Fibroblast of lung (primary cell): ENCODE data around the gene HOXD4. TPM values are rescaled to one million over a fixed set of nuclear protein-coding genes. Genes with fewer than 3 reads are reported as not detected.

Experiments
- DNase-seq, 2 donors: peaks; one replicate each; pipeline versions ENCODE4 v3.0.0 to v3.0.0-alpha.2; 2010; ENCODE audit warnings: low read depth in 2 of 2
- H2AFZ ChIP-seq: 2 replicates; pipeline ENCODE4 v1.5.1; 2012; ENCODE audit warnings: low read length, control low read depth, inconsistent platforms
- H3K27ac ChIP-seq: 2 replicates; pipeline ENCODE4 v1.5.1; 2011; ENCODE audit warnings: low read length, control low read depth; ENCODE audit not compliant: insufficient read depth
- H3K27me3 ChIP-seq: 2 replicates; pipeline ENCODE4 v1.5.1; 2011; ENCODE audit warnings: mild to moderate bottlenecking, low read length; ENCODE audit not compliant: control insufficient read depth, insufficient read depth
- H3K36me3 ChIP-seq: 2 replicates; pipeline ENCODE4 v1.5.1; 2011; ENCODE audit warnings: low read length; ENCODE audit not compliant: control insufficient read depth, insufficient read depth
- H3K4me1 ChIP-seq: 2 replicates; pipeline ENCODE4 v1.5.1; 2011; ENCODE audit warnings: low read length; ENCODE audit not compliant: control insufficient read depth, insufficient read depth; ENCODE audit errors: extremely low read depth
- H3K4me2 ChIP-seq: 2 replicates; pipeline ENCODE4 v1.5.1; 2011; ENCODE audit warnings: low read length, control low read depth; ENCODE audit not compliant: insufficient read depth; ENCODE audit errors: extremely low read depth
- H3K4me3 ChIP-seq, 4 experiments: fragments of 200-600 bp in 1 of 4; sonication (generic) in 1 of 4; replicated peaks in 1 of 4; 2 replicates each; pipeline ENCODE4 v1.5.1; 2011 to 2016; ENCODE audit warnings: low read length in 4 of 4, low read depth in 3 of 4, mild to moderate bottlenecking in 3 of 4, control low read depth in 2 of 4, inconsistent platforms in 1 of 4, mixed read lengths in 1 of 4; ENCODE audit not compliant: insufficient read depth in 1 of 4; ENCODE audit errors: control extremely low read depth in 1 of 4
- H3K79me2 ChIP-seq: 2 replicates; pipeline ENCODE4 v1.5.1; 2012; ENCODE audit warnings: mild to moderate bottlenecking, low read length, inconsistent platforms; ENCODE audit not compliant: control insufficient read depth, insufficient read depth
- H3K9ac ChIP-seq: 2 replicates; pipeline ENCODE4 v1.5.1; 2011; ENCODE audit warnings: mild to moderate bottlenecking, low read length, control low read depth; ENCODE audit not compliant: insufficient read depth
- H3K9me3 ChIP-seq: 2 replicates; pipeline ENCODE4 v1.5.1; 2012; ENCODE audit warnings: low read depth, low read length; ENCODE audit not compliant: control insufficient read depth, insufficient read depth
- H4K20me1 ChIP-seq: 2 replicates; pipeline ENCODE4 v1.5.1; 2011; ENCODE audit warnings: low read length; ENCODE audit not compliant: control insufficient read depth, insufficient read depth; ENCODE audit errors: extremely low read depth
- EZH2 ChIP-seq: IDR thresholded peaks from 2 replicates; pipeline ENCODE4 v1.5.1; 2012; ENCODE audit warnings: low read length, control low read depth, mild to moderate bottlenecking; ENCODE audit errors: missing control alignments
- polyA plus RNA-seq, 2 donors: library from polyadenylated mRNA; depleted of rRNA in 1 of 2; stranded (reverse) in 1 of 2; unstranded in 1 of 2; fragments of >200 nt; gene quantifications; 2 replicates each; pipeline ENCODE4 v1.2.1, GENCODE V29; 2011 to 2012; ENCODE audit warnings: missing spikeins in 1 of 2
- total RNA-seq: library from RNA; depleted of rRNA; stranded (reverse); fragments of >200 nt; gene quantifications from 2 replicates; pipeline ENCODE4 v1.2.1, GENCODE V29; 2014
- TF ChIP-seq, protein P1 (sequence below), 2 donors: IDR thresholded peaks in 1 of 2; conservative IDR thresholded peaks in 1 of 2; 1 replicate in 1 of 2; 2 replicates in 1 of 2; pipeline ENCODE4 v1.5.1; 2011 to 2012; ENCODE audit warnings: low read length in 2 of 2, control low read depth in 1 of 2, inconsistent platforms in 1 of 2, low read depth in 1 of 2, mild to moderate bottlenecking in 1 of 2

Gene HOXD4
- total and polyA plus RNA-seq, 2 donors (not counting 1 experiment from before 2014, with no cell fraction given) = not detected

DNA sequence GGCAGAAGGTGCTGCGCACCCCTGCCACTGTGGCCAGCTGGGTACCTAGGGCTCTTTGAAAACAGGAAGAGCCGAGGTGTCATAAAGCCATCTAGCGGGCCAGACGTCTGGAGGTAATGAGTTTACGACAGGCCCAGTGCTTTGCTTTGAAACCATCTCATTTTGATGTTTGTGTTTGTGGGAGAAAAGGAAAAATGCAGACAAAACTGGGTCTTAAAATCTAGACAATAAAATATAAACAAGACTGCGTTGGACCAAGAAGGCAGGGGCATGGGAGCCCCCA, 25.6 kb upstream of the HOXD4 start:
- Histone ChIP-seq H2AFZ (no peak overlapping the region), H3K36me3 (no peaks in the 10 kb centered on the region), H3K4me1 (no peaks in the 10 kb centered on the region), H3K27me3 (peaks cover 79% of the 10 kb centered on the region), H3K79me2 (no peaks in the 10 kb centered on the region), H3K4me3 (no peak overlapping the region), H3K9ac (no peak overlapping the region), H3K4me2 (no peak overlapping the region), H3K27ac (no peak overlapping the region), H3K9me3 (no peaks in the 10 kb centered on the region), H4K20me1 (no peaks in the 10 kb centered on the region)
- DNase-seq = no peak
- no peak for TF ChIP-seq EZH2
- TF ChIP-seq, protein P1, sequence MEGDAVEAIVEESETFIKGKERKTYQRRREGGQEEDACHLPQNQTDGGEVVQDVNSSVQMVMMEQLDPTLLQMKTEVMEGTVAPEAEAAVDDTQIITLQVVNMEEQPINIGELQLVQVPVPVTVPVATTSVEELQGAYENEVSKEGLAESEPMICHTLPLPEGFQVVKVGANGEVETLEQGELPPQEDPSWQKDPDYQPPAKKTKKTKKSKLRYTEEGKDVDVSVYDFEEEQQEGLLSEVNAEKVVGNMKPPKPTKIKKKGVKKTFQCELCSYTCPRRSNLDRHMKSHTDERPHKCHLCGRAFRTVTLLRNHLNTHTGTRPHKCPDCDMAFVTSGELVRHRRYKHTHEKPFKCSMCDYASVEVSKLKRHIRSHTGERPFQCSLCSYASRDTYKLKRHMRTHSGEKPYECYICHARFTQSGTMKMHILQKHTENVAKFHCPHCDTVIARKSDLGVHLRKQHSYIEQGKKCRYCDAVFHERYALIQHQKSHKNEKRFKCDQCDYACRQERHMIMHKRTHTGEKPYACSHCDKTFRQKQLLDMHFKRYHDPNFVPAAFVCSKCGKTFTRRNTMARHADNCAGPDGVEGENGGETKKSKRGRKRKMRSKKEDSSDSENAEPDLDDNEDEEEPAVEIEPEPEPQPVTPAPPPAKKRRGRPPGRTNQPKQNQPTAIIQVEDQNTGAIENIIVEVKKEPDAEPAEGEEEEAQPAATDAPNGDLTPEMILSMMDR (conservative IDR thresholded peaks at IDR 0.05 in 1 of 2, IDR thresholded peaks at IDR 0.05 in 1 of 2; ENCODE audit: low read depth in 1 of 2, low read length in 2 of 2) = no peak

DNA sequence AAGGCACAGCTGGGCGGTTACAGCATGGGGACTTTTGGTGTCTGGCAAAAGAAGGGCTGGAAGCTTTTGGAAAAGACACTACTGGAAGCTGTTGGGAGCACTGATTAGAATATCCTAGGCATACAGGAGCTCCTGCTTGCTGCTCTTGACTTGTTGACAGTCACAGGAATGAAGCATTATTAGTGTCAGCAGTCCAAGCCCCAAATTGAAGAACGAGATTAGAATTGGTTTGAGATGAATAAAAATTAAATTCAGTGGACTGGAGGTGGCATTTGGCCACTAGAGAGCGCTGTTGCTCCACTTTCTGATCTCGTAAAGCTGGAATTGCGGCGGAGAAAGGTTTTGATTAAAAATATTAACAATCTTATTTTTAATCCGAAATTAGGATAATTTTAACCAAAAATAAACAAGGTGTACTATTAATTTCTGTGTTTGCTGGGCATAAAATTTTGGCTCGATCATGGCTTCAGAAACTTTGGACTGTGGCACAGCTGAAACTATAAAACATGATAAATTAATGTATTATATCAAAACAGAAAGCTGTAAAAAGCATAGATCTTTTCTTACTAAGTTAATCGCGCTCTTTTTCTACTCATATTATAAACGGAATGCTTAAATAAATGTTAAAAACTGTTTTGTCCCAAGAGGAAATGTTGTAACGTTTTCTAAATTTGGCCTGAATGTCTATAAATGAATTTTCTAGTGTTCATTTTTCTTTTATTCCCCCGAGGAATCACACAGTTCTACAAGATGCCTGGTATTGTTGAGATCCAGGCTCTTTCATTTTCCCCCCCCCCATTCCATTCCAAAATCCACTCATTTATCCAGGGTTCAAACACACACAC, 24.2 kb upstream of the HOXD4 start:
- H3K4me1 ChIP-seq = no peaks in the 10 kb centered on the region
- H3K9ac ChIP-seq = no peak overlapping the region
- H3K4me2 ChIP-seq = no peak overlapping the region
- peak; percentile 33 to 73 for DNase-seq
- H3K79me2 ChIP-seq = no peaks in the 10 kb centered on the region
- H3K27me3 ChIP-seq = peaks cover 78% of the 10 kb centered on the region
- no peak overlapping the region for H2AFZ ChIP-seq
- no peaks in the 10 kb centered on the region for H3K9me3 ChIP-seq
- H3K4me3 ChIP-seq = no peak overlapping the region
- H3K27ac ChIP-seq = no peak overlapping the region
- H4K20me1 ChIP-seq = no peaks in the 10 kb centered on the region
- no peaks in the 10 kb centered on the region for H3K36me3 ChIP-seq
- no peak for TF ChIP-seq EZH2
- TF ChIP-seq, protein P1 (conservative IDR thresholded peaks at IDR 0.05 in 1 of 2, IDR thresholded peaks at IDR 0.05 in 1 of 2; ENCODE audit: low read depth in 1 of 2, low read length in 2 of 2) = peak; percentile 70 to 86

DNA sequence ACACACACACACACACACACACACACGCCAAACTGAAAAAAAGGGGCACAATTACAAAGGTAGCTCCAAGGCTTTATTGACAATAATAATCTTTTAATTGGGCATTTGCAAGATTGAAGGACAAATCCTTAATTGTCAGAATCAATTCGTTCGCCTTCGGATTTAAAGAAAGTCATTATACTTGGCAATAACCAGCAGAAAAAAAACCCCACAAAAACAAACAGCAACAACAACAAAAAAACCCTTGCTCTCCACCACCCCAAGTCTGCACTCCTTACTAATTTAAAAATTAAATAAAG, 23.6 kb upstream of the HOXD4 start:
- Histone ChIP-seq H3K79me2 (no peaks in the 10 kb centered on the region), H3K4me2 (no peak overlapping the region), H3K27ac (no peak overlapping the region), H3K9ac (no peak overlapping the region), H3K4me1 (no peaks in the 10 kb centered on the region), H4K20me1 (no peaks in the 10 kb centered on the region), H3K4me3 (no peak overlapping the region), H2AFZ (no peak overlapping the region), H3K36me3 (no peaks in the 10 kb centered on the region), H3K27me3 (peaks cover 78% of the 10 kb centered on the region), H3K9me3 (no peaks in the 10 kb centered on the region)
- DNase-seq = no peak
- no peak for TF ChIP-seq EZH2
- TF ChIP-seq, protein P1 (conservative IDR thresholded peaks at IDR 0.05 in 1 of 2, IDR thresholded peaks at IDR 0.05 in 1 of 2; ENCODE audit: low read depth in 1 of 2, low read length in 2 of 2) = no peak
